Thoracic aorta (tissue), 2 donors: ENCODE measurements around the gene ARAF. TPM values are rescaled to one million over a fixed set of nuclear protein-coding genes. Genes with fewer than 3 reads are reported as not detected.
A peak's percentile ranks its signal among the peaks of the same experiment; 100 is the strongest.

Source experiments
- ATAC-seq: fragments of 150-250 bp; one replicate; pipeline ENCODE4 v1.8.0; 2017; ENCODE audit warnings: low read depth; ENCODE audit not compliant: insufficient number of reproducible peaks, low FRiP score
- DNase-seq: peaks from one replicate; pipeline ENCODE4 v3.0.0-alpha.2; 2020; ENCODE audit warnings: low spot score
- H3K27ac ChIP-seq, 2 donors: fragments of 200-600 bp; sonication (generic); 1 replicate in 1 of 2; 2 replicates in 1 of 2; pipeline ENCODE4 v1.5.1; 2016; ENCODE audit warnings: mild to moderate bottlenecking in 2 of 2, moderate library complexity in 2 of 2
- H3K27me3 ChIP-seq: fragments of 200-600 bp; sonication (generic); replicated peaks from 2 replicates; pipeline ENCODE4 v1.6.0; 2016; ENCODE audit warnings: mild to moderate bottlenecking; ENCODE audit not compliant: insufficient read depth
- H3K36me3 ChIP-seq: fragments of 200-600 bp; sonication (generic); one replicate; pipeline ENCODE4 v1.5.1; 2016
- H3K4me1 ChIP-seq, 2 donors: fragments of 200-600 bp; sonication (generic); 1 replicate in 1 of 2; 2 replicates in 1 of 2; pipeline versions ENCODE4 v1.5.1 to v1.6.0; 2016; ENCODE audit warnings: low read depth in 2 of 2, mild to moderate bottlenecking in 1 of 2; ENCODE audit not compliant: control insufficient read depth in 1 of 2
- H3K4me3 ChIP-seq: fragments of 200-600 bp; sonication (generic); 2 replicates; pipeline ENCODE4 v1.5.1; 2016; ENCODE audit warnings: mild to moderate bottlenecking
- H3K9me3 ChIP-seq: fragments of 200-600 bp; sonication (generic); 2 replicates; pipeline ENCODE4 v1.5.1; 2016
- total RNA-seq, 2 donors: library from RNA; depleted of rRNA; stranded (reverse); fragments of >200 nt; gene quantifications; one replicate each; pipeline versions ENCODE4 v1.1.0 to v1.2.3, GENCODE V29; 2016
- TF ChIP-seq, protein P1 (sequence below): fragments of 200-600 bp; sonication (generic); IDR thresholded peaks from one replicate; pipeline ENCODE4 v1.5.1; 2019; ENCODE audit warnings: antibody characterized with exemption

ARAF gene
- total RNA-seq, 2 donors from 2014 or later: 44.5 to 52.3 TPM

DNA sequence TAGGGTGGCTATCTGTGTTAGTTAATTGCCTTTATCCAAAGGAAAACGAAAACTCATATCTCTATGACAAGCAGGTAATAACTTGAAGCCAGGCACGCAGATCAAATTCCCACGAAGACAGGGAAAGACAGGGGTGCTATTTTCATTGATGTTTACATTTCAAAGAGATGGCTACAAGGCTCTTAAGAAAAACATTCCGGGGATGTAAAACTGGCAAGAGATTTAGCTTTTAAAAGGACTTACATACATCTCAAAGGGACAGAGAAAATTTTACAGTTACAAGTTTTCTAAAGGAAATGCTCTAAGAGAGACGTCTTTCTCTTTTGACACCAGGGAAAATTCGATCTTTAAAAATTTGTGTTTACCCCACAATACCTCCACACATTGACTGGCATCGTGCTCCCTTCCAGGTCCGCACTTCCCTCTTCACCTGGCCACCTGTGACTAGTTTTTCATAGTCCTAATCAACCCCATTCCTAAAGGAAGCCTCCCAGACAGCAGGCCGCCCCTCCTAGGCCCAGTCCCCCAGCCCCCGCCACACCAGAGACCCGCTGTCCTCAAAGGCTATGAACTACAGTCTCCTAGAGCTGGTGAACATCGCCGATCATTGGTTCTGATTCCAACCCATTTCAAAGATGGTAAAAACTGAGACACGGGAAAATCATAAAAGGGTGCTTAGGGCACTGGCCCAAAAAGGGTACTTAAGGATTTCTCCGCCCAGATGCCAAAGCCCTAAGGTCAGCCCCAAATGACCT lies 649 bp upstream of the ARAF start:
- ATAC-seq (no peak), DNase-seq (no peak)
- TF ChIP-seq, protein P1, sequence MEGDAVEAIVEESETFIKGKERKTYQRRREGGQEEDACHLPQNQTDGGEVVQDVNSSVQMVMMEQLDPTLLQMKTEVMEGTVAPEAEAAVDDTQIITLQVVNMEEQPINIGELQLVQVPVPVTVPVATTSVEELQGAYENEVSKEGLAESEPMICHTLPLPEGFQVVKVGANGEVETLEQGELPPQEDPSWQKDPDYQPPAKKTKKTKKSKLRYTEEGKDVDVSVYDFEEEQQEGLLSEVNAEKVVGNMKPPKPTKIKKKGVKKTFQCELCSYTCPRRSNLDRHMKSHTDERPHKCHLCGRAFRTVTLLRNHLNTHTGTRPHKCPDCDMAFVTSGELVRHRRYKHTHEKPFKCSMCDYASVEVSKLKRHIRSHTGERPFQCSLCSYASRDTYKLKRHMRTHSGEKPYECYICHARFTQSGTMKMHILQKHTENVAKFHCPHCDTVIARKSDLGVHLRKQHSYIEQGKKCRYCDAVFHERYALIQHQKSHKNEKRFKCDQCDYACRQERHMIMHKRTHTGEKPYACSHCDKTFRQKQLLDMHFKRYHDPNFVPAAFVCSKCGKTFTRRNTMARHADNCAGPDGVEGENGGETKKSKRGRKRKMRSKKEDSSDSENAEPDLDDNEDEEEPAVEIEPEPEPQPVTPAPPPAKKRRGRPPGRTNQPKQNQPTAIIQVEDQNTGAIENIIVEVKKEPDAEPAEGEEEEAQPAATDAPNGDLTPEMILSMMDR: no peak

DNA sequence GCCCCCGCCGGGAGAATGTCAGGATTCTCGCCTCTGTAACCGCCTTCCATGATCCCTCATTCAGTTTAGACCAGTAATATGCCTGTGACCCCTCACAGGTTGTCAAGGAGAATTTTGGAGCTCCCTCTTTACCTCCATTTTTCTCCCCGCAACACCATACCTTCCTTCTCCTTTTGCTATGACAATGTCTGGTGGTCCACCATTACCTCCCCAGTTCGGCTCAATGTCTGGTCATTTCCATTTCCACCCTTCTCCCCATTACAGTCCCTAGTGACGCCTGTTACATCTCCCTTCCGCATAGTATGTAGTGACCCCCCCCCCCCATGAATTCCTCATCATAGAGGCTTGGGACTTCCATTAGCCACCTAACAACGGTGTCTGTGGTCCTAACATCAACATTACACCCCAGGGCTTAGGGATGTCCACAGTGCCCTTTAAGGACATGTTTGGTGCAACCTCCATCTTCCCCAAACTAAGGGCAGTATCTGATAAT lies 700 bp downstream of the ARAF start:
- Histone ChIP-seq H3K27ac (peak overlapping the region; percentile 91 to 93), H3K4me1 (peaks cover 3 to 21% of the 10 kb centered on the region in 2 donors), H3K27me3 (no peaks in the 10 kb centered on the region), H3K9me3 (no peaks in the 10 kb centered on the region), H3K4me3 (peak overlapping the region; percentile 88), H3K36me3 (peaks cover 5% of the 10 kb centered on the region)
- no peak for ATAC-seq
- TF ChIP-seq, protein P1: no peak
- DNase-seq: no peak

More for the DNA sequence above, 649 bp upstream of the ARAF start:
- Histone ChIP-seq H3K27ac (peak overlapping the region; percentile 91 to 93), H3K9me3 (no peaks in the 10 kb centered on the region), H3K27me3 (no peaks in the 10 kb centered on the region), H3K4me1 (peaks cover 3 to 21% of the 10 kb centered on the region in 2 donors), H3K4me3 (peak overlapping the region; percentile 88), H3K36me3 (peaks cover 5% of the 10 kb centered on the region)

DNA sequence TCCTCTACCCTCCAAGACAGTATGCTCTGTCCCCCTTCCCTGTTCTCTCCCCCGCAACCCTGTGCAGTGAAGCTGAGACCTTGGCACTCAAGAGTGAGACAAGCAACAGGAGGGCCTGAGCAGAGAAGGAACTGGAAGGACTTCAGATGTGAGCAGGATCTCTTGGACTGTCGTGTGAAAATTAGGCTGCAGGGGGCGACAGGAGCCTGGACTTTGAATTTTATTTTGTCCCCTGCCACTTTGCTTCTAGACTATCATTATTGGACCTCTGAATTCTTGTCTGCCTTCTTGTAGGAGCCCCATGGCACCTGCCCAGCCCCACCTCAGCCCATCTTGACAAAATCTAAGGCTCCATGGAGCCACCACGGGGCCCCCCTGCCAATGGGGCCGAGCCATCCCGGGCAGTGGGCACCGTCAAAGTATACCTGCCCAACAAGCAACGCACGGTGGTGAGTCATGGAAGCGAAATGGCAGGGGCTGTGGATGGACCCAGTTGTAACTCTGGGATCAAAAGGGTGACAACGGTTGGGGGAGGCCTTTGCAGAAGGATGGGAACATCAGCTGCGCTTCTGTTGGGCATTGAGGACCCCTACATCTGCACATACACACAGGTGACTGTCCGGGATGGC lies 1.7 kb downstream of the ARAF start:
- H3K4me3 ChIP-seq: peak overlapping the region; percentile 88
- ATAC-seq: no peak
- H3K4me1 ChIP-seq: peaks cover 3 to 21% of the 10 kb centered on the region in 2 donors
- TF ChIP-seq, protein P1: peak; percentile 13
- H3K9me3 ChIP-seq: no peaks in the 10 kb centered on the region
- DNase-seq: no peak
- peaks cover 10% of the 10 kb centered on the region for H3K36me3 ChIP-seq
- H3K27me3 ChIP-seq: no peaks in the 10 kb centered on the region
- H3K27ac ChIP-seq: no peak overlapping the region

DNA sequence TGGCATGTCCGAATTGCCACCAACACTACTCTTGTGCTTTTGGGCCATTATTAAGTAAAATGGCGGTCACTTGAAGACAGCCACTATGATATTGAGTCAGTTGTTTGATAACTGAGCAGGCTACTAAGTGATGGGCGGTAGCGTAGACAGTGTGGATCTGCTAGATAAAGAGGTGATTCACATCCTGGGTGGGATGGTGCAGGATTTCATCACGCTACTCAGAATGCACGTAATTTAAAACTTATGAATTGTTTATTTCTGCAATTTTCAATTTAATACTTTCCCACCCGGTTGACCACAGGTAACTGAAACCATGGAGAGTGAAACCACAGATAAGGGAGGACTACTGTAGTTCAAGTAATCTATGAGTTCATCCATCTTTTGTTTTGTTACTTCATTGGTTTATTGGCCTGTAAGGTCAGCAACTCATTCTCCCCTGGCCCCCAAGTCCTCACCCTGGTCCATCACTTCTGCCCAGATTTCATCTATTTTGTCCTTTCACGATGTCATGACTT lies 2.9 kb downstream of the ARAF start:
- Histone ChIP-seq H3K9me3 (no peaks in the 10 kb centered on the region), H3K27me3 (no peaks in the 10 kb centered on the region), H3K4me1 (peaks cover 3 to 21% of the 10 kb centered on the region in 2 donors), H3K36me3 (peaks cover 13% of the 10 kb centered on the region), H3K27ac (no peak overlapping the region), H3K4me3 (no peak overlapping the region)
- DNase-seq (no peak), ATAC-seq (no peak)
- TF ChIP-seq, protein P1: no peak

DNA sequence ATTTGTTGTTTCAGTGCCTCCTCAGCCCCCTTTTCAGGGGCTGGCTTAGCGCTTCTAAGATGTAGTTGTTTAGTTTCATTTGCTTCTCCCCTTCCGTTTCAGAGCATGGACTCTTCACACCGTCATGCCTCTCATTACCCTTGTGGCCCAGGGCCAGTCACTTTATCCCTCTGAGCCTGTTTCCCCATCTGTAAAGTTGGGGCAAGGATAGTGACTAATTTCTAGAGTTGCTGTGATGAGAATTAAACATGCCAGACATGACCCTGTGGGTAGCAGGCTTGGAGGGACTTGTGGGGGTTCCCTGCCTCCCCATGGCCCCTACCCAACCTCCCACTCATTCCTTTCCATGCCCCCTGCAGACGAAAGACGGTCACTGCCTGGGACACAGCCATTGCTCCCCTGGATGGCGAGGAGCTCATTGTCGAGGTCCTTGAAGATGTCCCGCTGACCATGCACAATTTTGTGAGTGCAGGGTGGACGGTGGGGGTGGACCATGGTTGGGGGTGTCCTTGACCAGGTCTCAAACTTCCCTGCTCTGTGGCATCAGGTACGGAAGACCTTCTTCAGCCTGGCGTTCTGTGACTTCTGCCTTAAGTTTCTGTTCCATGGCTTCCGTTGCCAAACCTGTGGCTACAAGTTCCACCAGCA lies 3.6 kb downstream of the ARAF start:
- ATAC-seq (no peak), DNase-seq (no peak)

More for the DNA sequence above, 3.6 kb downstream of the ARAF start:
- peaks cover 3 to 21% of the 10 kb centered on the region in 2 donors for H3K4me1 ChIP-seq
- H3K9me3 ChIP-seq: no peaks in the 10 kb centered on the region
- TF ChIP-seq, protein P1: no peak
- no peaks in the 10 kb centered on the region for H3K27me3 ChIP-seq
- peaks cover 13% of the 10 kb centered on the region for H3K36me3 ChIP-seq
- H3K27ac ChIP-seq: no peak overlapping the region
- no peak overlapping the region for H3K4me3 ChIP-seq
